Measurements from ENCODE around the gene HNRNPA1L2.
"Not testable (repeated sequence)": the region's sequence is repeated elsewhere in the genome, so short reads cannot be mapped to it uniquely, and the experiment has no call there.

HNRNPA1L2 gene

DNA sequence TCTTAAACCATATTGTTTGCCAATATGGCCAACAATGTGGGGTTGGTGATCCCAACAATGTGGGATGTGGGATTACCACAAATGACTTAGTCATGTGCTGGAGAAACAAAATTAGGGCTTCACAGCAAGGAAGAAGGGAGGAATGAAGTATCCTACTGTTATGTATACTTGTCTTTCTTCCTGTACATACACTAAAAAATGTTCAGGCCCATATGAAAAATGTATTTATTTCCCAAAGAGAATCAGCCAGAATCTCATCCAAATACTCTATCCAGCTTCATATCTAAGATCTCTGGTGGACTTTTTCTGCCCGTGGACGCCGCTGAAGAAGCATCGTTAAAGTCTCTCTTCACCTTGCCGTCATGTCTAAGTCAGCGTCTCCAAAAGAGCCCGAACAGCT is at the start of gene HNRNPA1L2:
Gene HNRNPA1L2 (plus strand): TSS at position 301 of the 400 bp plus-strand sequence. CDS start 62 bp downstream, at position 363.
- DNase-seq (ENCODE audit: low read depth, low spot score): no peak

DNA sequence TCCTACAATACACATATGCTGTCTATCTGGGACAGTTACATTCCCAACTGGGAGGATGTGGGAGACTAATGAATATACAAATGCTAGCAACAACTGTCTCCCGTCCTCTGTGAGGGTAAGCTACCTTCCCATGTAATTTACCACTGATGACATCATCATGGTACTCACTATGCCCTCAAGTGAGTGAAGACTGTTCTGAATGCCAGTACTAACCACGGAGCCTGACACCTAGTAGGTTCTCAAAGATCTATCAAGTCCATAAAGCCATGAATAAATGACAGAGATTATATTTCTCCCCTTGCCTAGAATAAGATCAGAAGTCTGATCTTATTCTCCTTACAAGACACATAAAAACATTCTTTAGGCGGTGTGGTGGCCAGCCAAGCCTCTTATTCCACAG is 49.1 kb upstream of the HNRNPA1L2 start:
- DNase-seq (ENCODE audit: low read depth, low spot score): not testable (repeated sequence)

DNA sequence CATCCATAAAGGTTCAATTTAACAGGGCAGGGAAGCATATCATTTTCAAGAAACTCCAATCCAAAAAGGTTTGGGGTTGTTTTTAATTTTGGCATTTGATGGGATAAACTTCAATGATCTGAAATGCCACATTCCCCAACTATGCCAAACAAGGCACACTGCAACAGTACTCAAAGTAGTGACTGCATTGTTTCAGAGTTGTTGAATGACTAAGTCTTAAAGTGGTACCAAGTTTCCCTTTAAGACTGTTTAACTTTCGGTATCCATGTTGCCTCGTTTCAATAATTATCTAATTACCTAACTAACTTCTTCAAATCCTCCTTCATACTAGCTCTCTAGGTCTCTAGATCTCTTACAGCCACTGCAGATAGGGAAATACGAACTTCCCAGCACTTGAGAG is 48.4 kb upstream of the HNRNPA1L2 start:
- not testable (repeated sequence) for DNase-seq (ENCODE audit: low read depth, low spot score)

DNA sequence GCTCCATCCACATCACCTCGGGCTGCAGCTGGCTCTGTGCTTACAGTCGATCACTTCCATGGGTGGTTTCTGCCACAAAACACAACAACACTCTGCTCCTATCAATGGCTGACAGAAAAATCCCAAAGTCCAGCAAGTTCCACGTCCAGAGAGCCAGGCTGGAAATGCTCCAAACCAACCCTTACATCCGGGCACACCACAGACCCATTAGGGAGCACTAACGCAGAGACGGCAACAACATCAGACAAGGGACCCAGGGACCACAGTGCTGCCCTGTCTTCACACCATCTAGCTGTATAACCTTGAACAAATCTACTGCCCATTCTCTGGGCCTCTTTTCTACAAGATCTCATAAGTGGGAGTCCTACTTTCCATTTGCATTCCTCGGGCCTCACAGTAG is 47.9 kb upstream of the HNRNPA1L2 start:
- not testable (repeated sequence) for DNase-seq (ENCODE audit: low read depth, low spot score)

DNA sequence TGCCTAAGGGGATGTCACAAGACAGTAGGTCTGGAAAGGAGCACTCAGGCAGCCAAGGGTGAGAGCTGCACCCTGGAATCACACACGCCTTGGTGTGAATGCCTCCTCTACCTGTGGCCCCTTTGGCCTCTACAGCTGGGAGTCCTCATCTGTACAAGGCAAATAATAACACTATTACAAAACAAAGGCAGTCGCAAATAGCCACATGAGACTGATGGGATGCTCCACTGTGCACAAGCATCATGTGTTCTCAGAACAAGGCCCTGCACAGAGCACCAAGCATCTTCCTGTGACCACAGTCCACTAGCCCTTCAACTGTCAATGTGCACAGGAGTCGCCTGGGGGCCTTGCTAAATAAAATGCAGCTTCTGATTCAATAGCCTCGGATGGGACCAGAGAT is 44.6 kb upstream of the HNRNPA1L2 start:
- DNase-seq (ENCODE audit: low read depth, low spot score): no peak

DNA sequence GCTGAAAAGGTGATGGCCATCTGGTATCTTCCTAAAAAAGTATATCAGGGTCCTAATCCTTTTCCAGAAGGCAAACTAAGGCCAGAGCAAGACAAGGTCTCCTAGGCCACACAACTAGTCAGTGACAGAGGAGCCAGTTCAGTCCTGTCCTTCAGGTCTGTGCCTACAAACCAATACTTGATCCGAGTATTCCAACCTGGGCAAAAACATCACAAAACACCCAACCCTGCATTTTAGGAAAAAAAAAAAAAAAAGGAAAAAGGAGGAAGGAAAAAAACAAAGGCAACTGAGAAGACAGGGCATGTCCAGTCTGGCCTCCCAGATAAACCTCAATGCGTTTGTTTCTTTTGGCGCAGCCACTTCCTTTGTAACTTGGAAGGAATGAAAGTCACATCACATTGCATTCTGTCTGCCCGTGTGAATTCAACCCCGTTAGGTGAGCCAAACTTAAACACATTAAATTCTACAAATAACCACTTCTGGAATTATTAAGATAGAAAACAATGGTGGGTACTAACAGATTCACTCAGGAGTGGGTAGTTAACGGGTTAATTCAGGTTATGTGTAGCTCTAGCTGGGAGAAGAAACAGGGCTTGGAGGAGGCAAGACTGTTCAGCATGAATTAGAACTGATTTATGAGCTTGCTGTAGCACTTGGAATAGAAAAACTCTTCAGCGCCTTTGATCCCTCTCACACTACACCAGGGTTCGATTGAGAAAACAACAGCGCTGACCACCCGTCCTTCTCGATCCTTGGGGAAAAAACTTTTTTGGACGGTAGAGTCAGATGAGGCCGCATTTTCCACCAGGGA is 43.0 kb upstream of the HNRNPA1L2 start:
- DNase-seq (ENCODE audit: low read depth, low spot score): no peak

DNA sequence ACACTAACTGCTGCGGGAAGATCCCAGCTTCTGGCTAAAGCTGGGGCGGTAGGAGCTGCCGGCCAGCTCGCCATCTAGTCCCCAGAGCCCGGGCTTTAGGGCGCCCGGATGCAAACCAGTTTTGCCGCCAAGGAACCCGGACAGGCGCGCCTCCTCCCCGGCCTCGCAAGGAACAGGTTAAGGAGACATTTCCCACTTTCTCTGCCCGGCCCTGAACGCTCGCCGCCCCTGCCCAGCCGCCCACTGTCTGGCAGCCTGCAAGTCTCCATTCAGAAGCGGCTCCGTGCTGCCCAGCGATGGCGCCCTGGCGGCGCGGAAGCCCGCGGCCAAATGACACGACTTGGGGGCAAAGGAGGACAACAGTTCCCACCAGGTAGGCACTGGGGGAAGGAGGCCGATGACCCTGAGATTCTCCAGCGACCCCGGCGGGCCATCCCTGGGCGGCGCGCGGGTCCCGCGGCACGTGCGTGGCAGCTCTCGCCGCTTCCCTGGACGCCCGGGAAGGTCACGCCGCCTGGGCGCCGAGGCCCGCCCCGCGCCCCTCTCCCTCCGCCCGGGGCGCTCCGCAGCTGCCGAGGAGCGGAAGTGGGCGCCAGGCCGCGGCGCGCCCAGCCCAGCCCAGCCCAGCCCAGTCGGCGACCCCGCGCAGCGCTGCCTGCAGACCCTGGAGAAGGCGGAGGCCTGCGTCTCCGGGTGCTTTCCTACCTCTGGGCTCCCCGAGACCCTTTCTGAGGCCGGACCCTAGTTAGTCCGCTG is 42.2 kb upstream of the HNRNPA1L2 start:
- DNase-seq (ENCODE audit: low read depth, low spot score): peak; percentile 72

DNA sequence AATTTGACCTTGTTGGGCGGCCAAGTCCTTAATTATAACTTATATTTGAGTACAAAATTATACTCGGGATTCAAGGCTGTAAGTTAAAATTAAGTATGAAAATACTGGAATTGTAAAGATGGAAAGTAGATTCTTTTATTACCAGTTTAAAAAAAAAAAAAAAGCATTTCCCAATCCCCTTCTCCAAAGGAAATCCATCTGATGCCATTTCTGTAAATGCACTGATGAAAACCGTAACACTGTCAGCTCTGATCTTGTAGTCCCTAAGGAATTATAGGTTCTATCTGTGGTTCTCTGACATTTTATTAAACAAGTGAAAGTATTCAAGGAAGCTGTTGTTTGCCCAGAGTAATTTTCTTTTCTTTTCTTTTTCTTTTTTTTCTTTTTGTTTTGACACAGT is 41.6 kb upstream of the HNRNPA1L2 start:
- DNase-seq (ENCODE audit: low read depth, low spot score): no peak

DNA sequence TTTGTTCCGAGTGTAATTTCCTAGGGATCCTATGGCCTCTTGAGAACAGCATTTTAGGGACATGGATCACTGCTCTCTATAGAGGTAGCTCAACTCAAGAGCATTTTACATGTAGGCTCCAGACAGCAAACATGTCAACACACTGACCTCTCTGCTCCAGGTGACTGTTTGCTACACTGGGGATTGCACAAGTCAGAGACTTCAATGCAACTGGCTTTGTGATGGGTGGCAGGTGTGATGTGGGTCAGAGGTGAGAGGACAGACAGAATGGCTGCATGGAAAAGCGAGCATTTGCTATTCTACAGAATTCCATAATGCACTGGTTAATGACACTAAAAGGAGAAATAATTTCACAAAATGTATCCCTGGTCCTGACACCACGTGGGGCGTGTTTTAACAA is 38.9 kb upstream of the HNRNPA1L2 start:
- DNase-seq (ENCODE audit: low read depth, low spot score): not testable (repeated sequence)

DNA sequence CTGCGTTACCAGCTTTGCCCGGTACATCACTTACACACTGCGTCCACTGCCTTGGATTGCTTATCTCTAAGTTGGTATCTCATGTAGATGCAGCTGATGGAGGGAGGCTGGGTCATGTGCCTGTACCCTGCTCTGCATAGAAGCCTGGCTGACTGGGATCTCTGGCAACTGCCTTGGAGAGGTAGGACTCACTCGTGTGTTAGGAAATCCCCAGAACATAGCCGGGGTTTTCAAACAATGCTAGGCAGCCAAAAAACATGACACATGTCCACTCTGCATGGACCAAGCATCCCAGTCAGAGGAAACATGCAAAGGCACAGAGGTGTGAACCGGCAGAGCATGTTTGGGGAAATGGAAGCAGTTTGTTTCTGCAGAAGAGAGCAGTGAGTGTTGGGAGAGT is 36.1 kb upstream of the HNRNPA1L2 start:
- not testable (repeated sequence) for DNase-seq (ENCODE audit: low read depth, low spot score)

DNA sequence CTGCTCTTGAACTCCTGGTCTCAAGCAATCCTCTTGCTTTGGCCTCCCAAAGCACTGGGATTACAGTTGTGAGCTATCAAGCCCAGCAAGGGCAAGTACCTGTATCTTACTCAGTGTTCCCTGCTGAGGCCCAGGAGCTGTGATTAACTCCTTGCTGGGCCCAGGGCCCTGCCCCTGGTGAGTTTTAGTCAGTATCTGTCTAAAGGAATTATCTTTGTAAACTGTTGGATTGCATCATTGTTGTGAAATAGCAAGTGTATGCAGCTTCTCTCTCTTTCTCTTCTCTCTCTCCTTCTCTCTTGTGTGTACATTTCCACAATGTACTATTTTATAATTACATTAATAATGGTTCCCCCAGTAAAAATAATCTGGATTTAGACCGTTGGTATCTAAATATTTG is 35.4 kb upstream of the HNRNPA1L2 start:
- not testable (repeated sequence) for DNase-seq (ENCODE audit: low read depth, low spot score)

DNA sequence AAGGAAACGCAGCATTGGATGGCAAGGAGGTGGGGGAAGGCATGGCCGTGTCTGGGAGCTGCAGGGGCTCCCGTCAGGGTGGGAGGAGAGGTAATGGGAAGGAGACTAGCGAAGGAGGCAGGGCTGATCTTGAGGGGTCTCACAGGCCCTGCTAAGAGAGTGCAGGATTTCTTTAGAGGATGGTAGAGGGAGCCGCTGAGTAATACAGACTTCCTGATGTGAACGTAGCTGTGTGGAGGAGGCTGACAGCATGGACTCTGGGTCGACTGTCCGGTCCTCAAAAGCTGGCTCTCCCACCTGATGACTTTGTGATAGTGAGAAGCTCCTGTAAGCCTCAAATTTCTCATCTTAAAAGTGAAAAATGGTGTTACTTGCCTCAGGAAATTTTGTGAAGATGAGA is 34.0 kb upstream of the HNRNPA1L2 start:
- DNase-seq (ENCODE audit: low read depth, low spot score): not testable (repeated sequence)

DNA sequence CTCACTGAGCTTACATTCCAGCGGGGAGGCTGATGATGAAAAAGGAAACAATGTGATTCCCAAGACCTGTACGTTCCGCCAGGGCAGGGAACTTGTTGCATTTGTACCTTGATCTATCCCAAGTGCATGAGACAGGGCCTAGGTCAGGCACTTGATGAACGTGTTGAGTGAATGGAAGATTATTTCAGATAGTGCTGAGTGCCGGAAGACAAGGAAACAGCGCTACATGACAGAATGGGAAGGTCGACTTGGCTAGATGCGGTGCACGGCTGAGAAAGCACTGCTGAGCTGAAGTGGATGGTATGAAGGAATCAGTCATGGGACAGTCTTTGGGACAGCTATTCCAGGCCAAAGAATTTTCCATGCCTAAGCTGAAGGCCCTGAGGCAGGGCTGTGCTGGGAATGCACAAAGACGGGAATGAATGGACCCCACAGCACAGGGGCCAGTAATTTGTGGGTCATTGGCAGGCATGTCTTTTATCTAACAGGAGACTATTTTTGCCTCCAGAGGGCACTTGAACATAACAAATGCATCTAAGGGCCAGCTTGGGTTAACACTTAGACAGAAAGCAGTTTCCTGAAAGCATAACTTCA is 33.1 kb upstream of the HNRNPA1L2 start:
- peak; percentile 72 for DNase-seq (ENCODE audit: low read depth, low spot score)

DNA sequence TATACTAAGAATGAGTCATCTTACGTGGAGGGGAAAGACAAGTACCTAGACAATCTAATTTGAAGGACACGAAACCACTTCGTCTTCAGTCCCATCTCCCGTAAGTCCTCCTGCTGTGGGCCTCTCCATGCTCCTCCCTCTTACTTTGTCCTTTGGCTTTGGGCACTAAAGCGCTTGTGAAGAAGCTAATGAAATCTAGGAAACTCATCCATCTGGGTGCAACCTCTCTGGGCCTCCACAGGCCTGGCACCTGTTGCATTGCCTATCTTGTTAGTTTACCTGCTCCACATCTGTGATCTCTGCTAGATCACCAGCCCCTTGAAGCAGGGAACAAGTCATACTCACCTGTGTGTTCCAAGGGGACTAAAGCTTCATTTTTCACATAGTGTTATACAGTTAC is 32.1 kb upstream of the HNRNPA1L2 start:
- not testable (repeated sequence) for DNase-seq (ENCODE audit: low read depth, low spot score)

DNA sequence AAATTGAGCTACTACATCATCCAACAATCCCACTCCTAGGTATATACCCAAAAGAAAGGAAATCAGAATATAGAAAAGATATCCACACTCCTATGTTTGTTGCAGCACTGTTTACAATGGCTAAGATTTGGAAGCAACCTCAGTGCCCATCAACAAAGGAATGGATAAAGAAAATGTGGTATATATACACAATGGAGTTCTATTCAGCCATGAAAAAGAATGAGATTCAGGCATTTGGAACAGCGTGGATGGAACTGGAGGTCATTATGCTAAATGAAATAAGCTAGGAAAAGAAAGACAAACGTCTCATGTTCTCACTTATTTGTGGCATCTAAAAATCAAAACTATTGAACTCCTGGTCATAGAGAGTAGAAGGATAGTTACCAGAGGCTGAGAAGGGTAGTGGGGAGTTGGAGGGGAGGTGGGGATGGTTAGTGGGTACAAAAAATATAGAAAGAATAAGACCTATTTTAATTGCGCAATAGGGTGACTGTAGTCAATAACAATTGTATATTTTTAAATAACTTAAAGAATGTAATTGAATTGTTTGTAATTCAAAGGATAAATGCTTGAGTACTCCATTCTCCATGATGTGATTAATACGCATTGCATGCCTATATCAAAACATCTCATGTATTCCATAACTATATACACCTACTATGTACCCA is 27.0 kb upstream of the HNRNPA1L2 start:
- no peak for DNase-seq (ENCODE audit: low read depth, low spot score)

DNA sequence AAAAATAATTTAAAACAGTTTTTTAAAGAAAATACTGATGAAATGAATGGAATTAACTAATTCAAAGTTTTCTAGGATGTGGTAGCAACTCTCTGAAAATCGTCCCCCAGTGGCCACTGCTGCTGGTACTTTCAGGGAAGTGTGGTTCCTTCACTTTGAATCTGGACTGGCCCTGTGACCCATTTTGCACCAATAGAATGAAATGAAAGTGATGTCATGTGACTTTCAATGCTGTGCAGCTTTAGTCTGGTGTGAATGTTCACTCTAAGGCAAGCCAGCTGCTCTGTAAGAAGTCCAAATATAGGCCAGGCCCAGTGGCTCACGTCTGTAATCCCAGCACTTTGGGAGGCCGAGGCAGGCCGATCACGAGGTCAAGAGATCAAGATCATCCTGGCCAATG is 26.4 kb upstream of the HNRNPA1L2 start:
- no peak for DNase-seq (ENCODE audit: low read depth, low spot score)

DNA sequence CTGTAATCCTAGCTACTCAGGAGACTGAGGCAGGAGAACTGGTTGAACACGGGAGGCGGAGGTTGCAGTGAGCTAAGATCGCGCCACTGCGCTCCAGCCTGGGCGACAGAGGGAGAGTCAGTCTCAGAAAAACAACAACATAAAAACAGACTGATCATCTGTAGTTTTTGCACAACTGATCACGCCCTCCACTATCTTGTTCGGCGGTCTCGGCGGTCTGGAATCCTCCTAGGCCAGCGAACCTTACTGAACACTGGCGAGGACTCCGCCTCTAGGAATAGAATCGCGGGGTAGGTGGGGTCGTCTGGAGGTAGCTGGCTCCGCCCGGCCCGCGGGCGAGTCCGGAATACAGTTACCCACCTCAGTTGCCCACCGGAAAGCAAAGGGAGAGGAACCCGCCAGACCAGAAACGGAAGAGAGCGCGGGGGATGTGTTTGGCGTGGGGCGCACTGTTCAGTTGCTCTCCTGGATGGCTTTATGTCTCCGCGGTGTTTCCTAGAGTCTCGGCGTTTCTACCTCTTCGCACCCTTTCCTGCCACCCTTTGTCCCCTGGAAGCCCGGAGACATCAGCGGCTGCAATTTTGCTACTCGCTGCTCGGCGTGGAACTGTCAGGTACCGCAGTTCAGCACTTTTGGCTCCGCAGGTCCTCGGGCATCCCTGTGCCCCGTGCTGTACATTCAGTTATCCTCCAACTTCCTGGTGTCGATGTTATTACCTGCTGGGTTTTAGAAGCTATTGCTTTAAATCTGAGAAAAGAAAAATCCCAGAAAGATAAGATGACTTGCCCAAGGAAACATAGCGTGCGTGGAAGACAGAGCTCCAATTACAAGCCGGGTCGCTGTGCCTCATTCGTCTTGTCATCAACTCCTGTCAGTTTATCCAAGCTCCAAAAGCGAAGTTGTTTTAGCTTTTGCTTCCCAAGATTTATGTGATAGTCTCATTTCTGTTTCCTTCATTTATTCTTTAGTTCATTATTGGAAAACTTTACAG is 24.9 kb upstream of the HNRNPA1L2 start:
- peak; percentile 93 for DNase-seq (ENCODE audit: low read depth, low spot score)

DNA sequence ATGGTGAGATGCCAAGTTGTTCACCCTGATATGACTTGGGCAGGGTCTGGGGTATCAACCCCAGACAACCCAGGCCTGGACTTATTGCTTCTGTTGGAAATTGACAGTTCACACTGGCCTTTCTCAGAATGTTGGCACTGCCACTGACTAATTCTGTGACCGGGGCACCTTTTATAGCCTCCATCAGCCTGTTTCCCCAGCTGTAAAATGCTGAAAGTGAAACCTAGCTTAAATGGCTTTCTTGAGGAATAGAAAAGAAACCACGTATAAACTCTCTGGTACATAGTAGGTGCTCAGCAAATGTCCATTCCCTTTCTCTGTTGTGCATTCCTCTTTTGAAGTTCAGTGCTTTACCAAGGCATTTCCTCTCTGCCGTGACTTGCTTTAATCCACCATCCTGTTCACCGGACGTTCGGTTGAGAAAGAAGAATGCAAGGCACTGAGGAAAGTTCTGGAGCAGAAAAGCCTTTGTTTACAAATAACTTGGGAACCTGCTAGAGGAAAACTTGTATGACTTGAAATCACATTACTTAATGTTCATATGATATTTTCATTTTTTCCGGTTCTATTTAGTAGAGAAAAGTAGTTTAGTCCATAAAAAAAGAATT is 11.0 kb upstream of the HNRNPA1L2 start:
- DNase-seq (ENCODE audit: low read depth, low spot score): not testable (repeated sequence)

DNA sequence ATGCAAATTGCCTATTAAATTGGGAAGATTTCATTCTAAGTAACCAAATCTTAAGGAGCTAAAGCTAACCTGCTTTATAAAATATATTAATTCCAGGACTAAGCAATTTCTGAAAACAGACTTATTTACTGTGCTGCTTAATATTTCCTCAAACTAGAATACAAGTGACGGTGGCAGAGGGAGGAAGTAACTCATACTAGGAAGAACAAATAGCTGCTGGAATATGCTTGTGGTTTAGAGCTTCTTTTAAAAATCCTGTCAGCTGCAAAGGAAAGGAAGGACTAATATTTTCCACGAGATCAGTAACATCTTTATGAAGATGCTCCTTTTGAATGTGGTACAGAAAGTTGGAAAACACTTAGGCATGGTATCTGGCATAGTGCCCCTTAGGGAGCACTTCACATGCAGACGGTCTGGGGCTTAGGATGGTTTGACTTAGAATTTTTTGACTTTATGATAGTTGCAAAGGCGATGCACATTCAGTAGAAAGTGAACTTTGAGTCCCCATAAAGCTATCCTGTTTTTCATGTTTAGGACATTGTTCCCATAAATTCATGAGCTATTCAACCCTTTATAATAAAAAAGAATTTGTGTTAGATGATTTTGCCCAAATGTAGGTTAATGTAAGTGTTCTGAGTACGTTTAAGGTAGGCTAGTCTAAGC is 3.4 kb upstream of the HNRNPA1L2 start:
- DNase-seq (ENCODE audit: low read depth, low spot score): no peak

DNA sequence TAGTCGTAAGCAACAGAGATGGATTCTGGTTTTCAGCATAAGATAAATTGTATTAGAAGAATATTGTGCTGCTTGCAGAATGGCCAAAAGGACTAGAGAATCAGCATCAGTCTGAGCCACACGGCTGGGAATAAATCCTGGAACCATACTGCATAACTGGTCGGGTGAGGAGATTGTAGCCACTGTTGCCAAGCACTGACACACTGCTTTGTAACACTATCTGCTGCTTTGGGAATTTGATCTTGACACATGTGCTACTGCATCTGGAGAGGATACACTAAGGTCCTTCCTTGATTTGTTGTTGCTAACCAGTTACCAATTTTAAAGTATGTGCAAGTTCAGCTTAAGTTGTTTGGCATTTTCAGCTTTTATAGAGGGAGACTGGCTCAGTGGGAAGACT is 1.9 kb downstream of the HNRNPA1L2 start:
- DNase-seq (ENCODE audit: low read depth, low spot score): no peak
